SK-N-SH treated with all-trans-retinoic acid at 6 μM for 48 hours (cell line): ENCODE data around the gene XAB2.

Experiments
- PATZ1 ChIP-seq: fragments of 250-450 bp; sonication (Bioruptor Pico); IDR thresholded peaks from 2 replicates; pipeline ENCODE4 v1.8.0; 2020; ENCODE audit warnings: mild to moderate bottlenecking, moderate library complexity, borderline replicate concordance
- POU6F1 ChIP-seq: fragments of 250-450 bp; sonication (Bioruptor Pico); IDR thresholded peaks from 2 replicates; pipeline ENCODE4 v1.8.0; 2021; ENCODE audit warnings: low read depth, mild to moderate bottlenecking, moderate library complexity, borderline replicate concordance
- SNAI2 ChIP-seq: fragments of 250-450 bp; sonication (Bioruptor Pico); IDR thresholded peaks from 2 replicates; pipeline ENCODE4 v1.5.0; 2020; ENCODE audit warnings: mild to moderate bottlenecking, moderate library complexity
- TCF4 ChIP-seq: fragments of 250-450 bp; sonication (Bioruptor Pico); IDR thresholded peaks from 2 replicates; pipeline ENCODE4 v1.8.0; 2021; ENCODE audit warnings: mild to moderate bottlenecking, moderate library complexity, borderline replicate concordance
- ZFP3 ChIP-seq: fragments of 250-450 bp; sonication (Bioruptor Pico); IDR thresholded peaks from 2 replicates; pipeline ENCODE4 v1.5.0; 2020; ENCODE audit warnings: mild to moderate bottlenecking, moderate library complexity
- ZNF565 ChIP-seq: fragments of 450-650 bp; formaldehyde crosslinking; conservative IDR thresholded peaks from 2 replicates; pipeline ENCODE4 v1.5.0; 2020; ENCODE audit warnings: low read depth, mild to moderate bottlenecking, moderate library complexity
- ZNF70 ChIP-seq: fragments of 450-650 bp; formaldehyde crosslinking; IDR thresholded peaks from 2 replicates; pipeline ENCODE4 v1.5.0; 2020; ENCODE audit warnings: mild to moderate bottlenecking, moderate library complexity

GRCh38 chr19:7646426-7646700, 17.0 kb upstream of the XAB2 start:
- no peak for TF ChIP-seq PATZ1 (CRISPR knock-in tag)
- no peak for TF ChIP-seq ZFP3
- no peak for TF ChIP-seq POU6F1 (CRISPR knock-in tag)
- TF ChIP-seq ZNF70 (CRISPR knock-in tag) = no peak
- TF ChIP-seq ZNF565 (CRISPR knock-in tag) = no peak
- no peak for TF ChIP-seq TCF4 (CRISPR knock-in tag)
- no peak for TF ChIP-seq SNAI2 (CRISPR knock-in tag)
